ENCODE results near the gene C4orf51. TPM values are rescaled to one million over a fixed set of nuclear protein-coding genes. Genes with fewer than 3 reads are reported as not detected.
"Not testable (repeated sequence)": the region's sequence is repeated elsewhere in the genome, so short reads cannot be mapped to it uniquely, and the experiment has no call there.

Gene C4orf51
- not detected for total RNA-seq

- H3K27ac ChIP-seq = no peak within 1 kb of the TSS
- no peak for TF ChIP-seq POLR2A (IDR thresholded peaks at IDR 0.05)
- no peak for TF ChIP-seq CTCF (IDR thresholded peaks at IDR 0.05)
- intact Hi-C loops (cut with DNase I; ENCODE audit: low total_unique reads) = no loop called here
- no peaks in the 10 kb centered on the region for H3K36me3 ChIP-seq
- no peak within 1 kb of the TSS for H3K4me3 ChIP-seq
- no peaks in the 10 kb centered on the region for H3K9me3 ChIP-seq
- no peak for DNase-seq
- peaks cover 0 to 8% of the 10 kb centered on the region in 2 donors for H3K4me1 ChIP-seq
- no peaks in the 10 kb centered on the region for H3K27me3 ChIP-seq
Measured at GRCh38 chr4:145679991-145680455, at the start of gene C4orf51. Gene C4orf51, plus strand, starts transcription at chr4:145680146. Its CDS starts 58 bp downstream, at chr4:145680204.

GRCh38 chr4:145635117-145635516 is 44.8 kb upstream of the C4orf51 start:
- Histone ChIP-seq H3K4me1 (no peaks in the 10 kb centered on the region), H3K27me3 (peaks cover 0 to 3% of the 10 kb centered on the region in 2 donors), H3K9me3 (no peaks in the 10 kb centered on the region), H3K4me3 (no peak overlapping the region), H3K27ac (no peak overlapping the region), H3K36me3 (no peaks in the 10 kb centered on the region)
- no peak for TF ChIP-seq CTCF (IDR thresholded peaks at IDR 0.05)
- intact Hi-C loops (cut with DNase I; ENCODE audit: low total_unique reads) = no loop called here
- DNase-seq = no peak

- no peaks in the 10 kb centered on the region for H3K9me3 ChIP-seq
- peaks cover 0 to 3% of the 10 kb centered on the region in 2 donors for H3K27me3 ChIP-seq
- intact Hi-C loops (cut with DNase I; ENCODE audit: low total_unique reads) = no loop called here
- H3K36me3 ChIP-seq = no peaks in the 10 kb centered on the region
- H3K4me3 ChIP-seq = no peak overlapping the region
- H3K27ac ChIP-seq = no peak overlapping the region
- TF ChIP-seq CTCF (IDR thresholded peaks at IDR 0.05) (no peak), POLR2A (IDR thresholded peaks at IDR 0.05) (no peak)
- H3K4me1 ChIP-seq = no peaks in the 10 kb centered on the region
- no peak for DNase-seq
Measured at GRCh38 chr4:145635630-145636029, 44.3 kb upstream of the C4orf51 start.

- H3K27ac ChIP-seq = no peak overlapping the region
- H3K36me3 ChIP-seq = no peaks in the 10 kb centered on the region
- DNase-seq = no peak
- H3K4me3 ChIP-seq = no peak overlapping the region
- TF ChIP-seq POLR2A (IDR thresholded peaks at IDR 0.05) = no peak
- no peak for TF ChIP-seq CTCF (IDR thresholded peaks at IDR 0.05)
- intact Hi-C loops (cut with DNase I; ENCODE audit: low total_unique reads) = no loop called here
- H3K27me3 ChIP-seq = peaks cover 0 to 3% of the 10 kb centered on the region in 2 donors
- no peaks in the 10 kb centered on the region for H3K4me1 ChIP-seq
- H3K9me3 ChIP-seq = no peaks in the 10 kb centered on the region
Measured at GRCh38 chr4:145639186-145639698, 40.7 kb upstream of the C4orf51 start.

- H3K4me3 ChIP-seq; H3K9me3 ChIP-seq; DNase-seq; H3K36me3 ChIP-seq; H3K4me1 ChIP-seq; H3K27me3 ChIP-seq; intact Hi-C loops (cut with DNase I; ENCODE audit: low total_unique reads): not testable (repeated sequence)
- H3K27ac ChIP-seq = peak overlapping the region; percentile 0 to 41
Measured at GRCh38 chr4:145640236-145640635, 39.7 kb upstream of the C4orf51 start.

- Histone ChIP-seq H3K4me1 (no peaks in the 10 kb centered on the region), H3K27ac (no peak overlapping the region), H3K4me3 (no peak overlapping the region), H3K36me3 (no peaks in the 10 kb centered on the region), H3K9me3 (no peaks in the 10 kb centered on the region), H3K27me3 (peaks cover 0 to 3% of the 10 kb centered on the region in 2 donors)
- TF ChIP-seq POLR2A (IDR thresholded peaks at IDR 0.05) (no peak), CTCF (IDR thresholded peaks at IDR 0.05) (no peak)
- DNase-seq = no peak
- intact Hi-C loops (cut with DNase I; ENCODE audit: low total_unique reads) = no loop called here
Measured at GRCh38 chr4:145643295-145643694, 36.7 kb upstream of the C4orf51 start.

Measured in uterus (tissue), 4 donors.